ENCODE data around the gene PITPNM3. TPM values are rescaled to one million over a fixed set of nuclear protein-coding genes. Genes with fewer than 3 reads are reported as not detected.

Gene PITPNM3
- total and polyA plus RNA-seq, 2 of the 8 experiments (the other 6 are each of a cell fraction or from before 2014, with no cell fraction given), result 1.7 to 3.1 TPM

- peak; percentile 71 for TF ChIP-seq RBBP5 (IDR thresholded peaks at IDR 0.05; ENCODE audit: borderline replicate concordance, low read depth, low read length)
- 0 out of 2 replicates have a peak, but pooled peaks have one; percentile 8 for TF ChIP-seq MAX (IDR thresholded peaks at IDR 0.05)
- TF ChIP-seq SP1 (IDR thresholded peaks at IDR 0.05; ENCODE audit: low read depth, low read length), result no peak
- TF ChIP-seq CEBPB (IDR thresholded peaks at IDR 0.05; ENCODE audit: low read depth, low read length), result no peak
- 0 out of 4 replicates have a peak, but pooled peaks of 1 of the 2 experiments have one; percentile 32 for TF ChIP-seq SIN3A (conservative IDR thresholded peaks at IDR 0.05 in 1 of 2, IDR thresholded peaks at IDR 0.05 in 1 of 2; ENCODE audit: low read depth in 1 of 2, low read length in 2 of 2)
- TF ChIP-seq EGR1 (IDR thresholded peaks at IDR 0.05; ENCODE audit: borderline replicate concordance, low read depth, low read length), result no peak
- TF ChIP-seq ASH2L (IDR thresholded peaks at IDR 0.05; ENCODE audit: low read length), result peak; percentile 53
- no peak for TF ChIP-seq TBP (IDR thresholded peaks at IDR 0.05; ENCODE audit: low read depth, low read length)
- no peak for TF ChIP-seq YY1 (IDR thresholded peaks at IDR 0.05; ENCODE audit: low read depth, low read length)
- no peak for TF ChIP-seq USF2 (IDR thresholded peaks at IDR 0.05; ENCODE audit: low read length)
- TF ChIP-seq ZNF274 (IDR thresholded peaks at IDR 0.05; ENCODE audit: borderline replicate concordance, extremely low read depth, low read length), result no peak
- no peak for TF ChIP-seq CTCF (IDR thresholded peaks at IDR 0.05; ENCODE audit: control extremely low read depth in 1 of 3, insufficient read depth in 1 of 3, low read depth in 1 of 3, low read length in 3 of 3)
- TF ChIP-seq SIX5 (IDR thresholded peaks at IDR 0.05; ENCODE audit: low read depth, low read length), result no peak
- no peak for TF ChIP-seq SIRT6 (IDR thresholded peaks at IDR 0.05; ENCODE audit: low read length)
Observed at GRCh38 chr17:6555331-6556120, 829 bp downstream of the PITPNM3 start (continued).
